Tibial artery (tissue), 4 donors: ENCODE data around the gene KASH5.

ENCODE experiments used
- DNase-seq, 2 donors: peaks; one replicate each; pipeline ENCODE4 v3.0.0-alpha.2; 2019
- H3K27ac ChIP-seq, 2 donors: fragments of 200-600 bp; sonication (generic) in 1 of 2; 1 replicate in 1 of 2; 2 replicates in 1 of 2; pipeline ENCODE4 v1.5.1; 2018 to 2019; ENCODE audit warnings: mild to moderate bottlenecking in 1 of 2
- H3K27me3 ChIP-seq, 2 donors: fragments of 200-600 bp; sonication (generic) in 1 of 2; one replicate each; pipeline versions ENCODE4 v1.5.1 to v1.6.0; 2016 to 2019
- H3K36me3 ChIP-seq, 3 donors: fragments of 200-600 bp; sonication (generic) in 2 of 3; one replicate each; pipeline ENCODE4 v1.5.1; 2016 to 2019; ENCODE audit warnings: mild to moderate bottlenecking in 2 of 3
- H3K4me1 ChIP-seq, 4 donors: fragments of 200-600 bp; sonication (generic) in 2 of 4; 1 replicate in 3 of 4; 2 replicates in 1 of 4; pipeline ENCODE4 v1.5.1; 2016 to 2019
- H3K4me3 ChIP-seq, 2 donors: fragments of 200-600 bp; sonication (generic) in 1 of 2; 1 replicate in 1 of 2; 2 replicates in 1 of 2; pipeline ENCODE4 v1.5.1; 2018 to 2019; ENCODE audit warnings: mild to moderate bottlenecking in 2 of 2
- H3K9me3 ChIP-seq, 3 donors: fragments of 200-600 bp; sonication (generic) in 1 of 3; one replicate each; pipeline ENCODE4 v1.5.1; 2016 to 2019
- intact Hi-C: fragments of 100-400 bp; cut with DNase I; formaldehyde crosslinking; loops from one replicate; pipeline ENCODE4 v1.15.0; 2023; ENCODE audit warnings: low total_unique reads
- TF ChIP-seq, protein P1 (sequence below), 2 experiments: fragments of 200-600 bp in 1 of 2; fragments of 450-650 bp in 1 of 2; IDR thresholded peaks; one replicate each; pipeline ENCODE4 v1.5.1; 2017 to 2019; ENCODE audit warnings: antibody characterized with exemption in 2 of 2, mild to moderate bottlenecking in 1 of 2, moderate library complexity in 1 of 2

The KASH5 gene

GRCh38 chr19:49463960-49464740 lies 76.1 kb downstream of the KASH5 start:
- H3K36me3 ChIP-seq: peaks cover 9 to 73% (median 38%) of the 10 kb centered on the region in 3 donors
- TF ChIP-seq, protein P1, sequence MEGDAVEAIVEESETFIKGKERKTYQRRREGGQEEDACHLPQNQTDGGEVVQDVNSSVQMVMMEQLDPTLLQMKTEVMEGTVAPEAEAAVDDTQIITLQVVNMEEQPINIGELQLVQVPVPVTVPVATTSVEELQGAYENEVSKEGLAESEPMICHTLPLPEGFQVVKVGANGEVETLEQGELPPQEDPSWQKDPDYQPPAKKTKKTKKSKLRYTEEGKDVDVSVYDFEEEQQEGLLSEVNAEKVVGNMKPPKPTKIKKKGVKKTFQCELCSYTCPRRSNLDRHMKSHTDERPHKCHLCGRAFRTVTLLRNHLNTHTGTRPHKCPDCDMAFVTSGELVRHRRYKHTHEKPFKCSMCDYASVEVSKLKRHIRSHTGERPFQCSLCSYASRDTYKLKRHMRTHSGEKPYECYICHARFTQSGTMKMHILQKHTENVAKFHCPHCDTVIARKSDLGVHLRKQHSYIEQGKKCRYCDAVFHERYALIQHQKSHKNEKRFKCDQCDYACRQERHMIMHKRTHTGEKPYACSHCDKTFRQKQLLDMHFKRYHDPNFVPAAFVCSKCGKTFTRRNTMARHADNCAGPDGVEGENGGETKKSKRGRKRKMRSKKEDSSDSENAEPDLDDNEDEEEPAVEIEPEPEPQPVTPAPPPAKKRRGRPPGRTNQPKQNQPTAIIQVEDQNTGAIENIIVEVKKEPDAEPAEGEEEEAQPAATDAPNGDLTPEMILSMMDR (IDR thresholded peaks at IDR 0.05): no peak

DNA sequence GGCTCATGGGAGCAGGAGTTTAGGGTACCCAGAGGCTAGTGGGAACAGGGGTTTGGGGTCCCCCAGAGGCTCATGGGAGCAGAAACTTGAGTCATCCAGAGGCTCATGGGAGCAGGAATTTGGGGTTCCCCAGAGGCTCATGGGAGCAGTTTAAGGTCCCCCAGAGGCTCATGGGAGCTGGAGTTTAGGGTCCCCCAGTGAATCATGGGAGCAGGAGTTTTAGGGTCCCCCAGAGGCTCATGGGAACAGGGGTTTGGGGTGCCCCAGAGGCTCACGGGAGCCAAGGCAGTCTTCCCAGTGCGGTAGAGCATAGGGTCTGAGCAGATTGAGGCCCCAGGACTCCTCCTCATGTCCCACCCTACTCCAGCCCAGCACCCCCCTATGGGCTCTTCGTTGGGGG lies 77.3 kb downstream of the KASH5 start:
- Histone ChIP-seq H3K27me3 (no peaks in the 10 kb centered on the region), H3K4me1 (peaks cover 0 to 9% (median 0%) of the 10 kb centered on the region in 4 donors), H3K4me3 (no peak overlapping the region), H3K9me3 (no peaks in the 10 kb centered on the region), H3K36me3 (peaks cover 0 to 69% (median 31%) of the 10 kb centered on the region in 3 donors), H3K27ac (no peak overlapping the region)
- no peak for DNase-seq
- intact Hi-C loops: no loop called here
- TF ChIP-seq, protein P1 (IDR thresholded peaks at IDR 0.05): no peak

More at GRCh38 chr19:49463960-49464740, 76.1 kb downstream of the KASH5 start:
- peaks cover 0 to 8% (median 0%) of the 10 kb centered on the region in 4 donors for H3K4me1 ChIP-seq
- no peak overlapping the region for H3K4me3 ChIP-seq
- H3K27me3 ChIP-seq: no peaks in the 10 kb centered on the region
- intact Hi-C loops: no loop called here
- no peak for DNase-seq
- H3K9me3 ChIP-seq: no peaks in the 10 kb centered on the region
- H3K27ac ChIP-seq: no peak overlapping the region
